Measurements from ENCODE around the gene DYNC2H1.
A peak's percentile ranks its signal among the peaks of the same experiment; 100 is the strongest.
"Not testable (repeated sequence)": the region's sequence is repeated elsewhere in the genome, so short reads cannot be mapped to it uniquely, and the experiment has no call there.

Gene DYNC2H1

GRCh38 chr11:103097279-103097678 lies 11.9 kb upstream of the DYNC2H1 start:
- Histone ChIP-seq H3K36me3 (ENCODE audit: insufficient read depth, low read length) (no peaks in the 10 kb centered on the region), H3K4me1 (ENCODE audit: insufficient read depth, low read length) (no peaks in the 10 kb centered on the region), H3K9me3 (ENCODE audit: control insufficient read depth, insufficient read depth, low read length) (no peaks in the 10 kb centered on the region), H3K9ac (ENCODE audit: low read depth, low read length) (no peak overlapping the region)

GRCh38 chr11:103109818-103110388 lies 677 bp downstream of the DYNC2H1 start:
- peak overlapping the region; percentile 83 for H3K9ac ChIP-seq (ENCODE audit: low read depth, low read length)
- H3K9me3 ChIP-seq (ENCODE audit: control insufficient read depth, insufficient read depth, low read length): no peaks in the 10 kb centered on the region
- H3K4me1 ChIP-seq (ENCODE audit: insufficient read depth, low read length): no peaks in the 10 kb centered on the region
- H3K36me3 ChIP-seq (ENCODE audit: insufficient read depth, low read length): no peaks in the 10 kb centered on the region

GRCh38 chr11:103110391-103110790 lies 1.2 kb downstream of the DYNC2H1 start:
- Histone ChIP-seq H3K9me3 (ENCODE audit: control insufficient read depth, insufficient read depth, low read length) (no peaks in the 10 kb centered on the region), H3K36me3 (ENCODE audit: insufficient read depth, low read length) (no peaks in the 10 kb centered on the region), H3K9ac (ENCODE audit: low read depth, low read length) (peak overlapping the region; percentile 83; the same call in 1 of the 2 replicates), H3K4me1 (ENCODE audit: insufficient read depth, low read length) (no peaks in the 10 kb centered on the region)

GRCh38 chr11:103111400-103111799 lies 2.2 kb downstream of the DYNC2H1 start:
- no peaks in the 10 kb centered on the region for H3K4me1 ChIP-seq (ENCODE audit: insufficient read depth, low read length)
- H3K9me3 ChIP-seq (ENCODE audit: control insufficient read depth, insufficient read depth, low read length): no peaks in the 10 kb centered on the region
- H3K9ac ChIP-seq (ENCODE audit: low read depth, low read length): no peak overlapping the region
- no peaks in the 10 kb centered on the region for H3K36me3 ChIP-seq (ENCODE audit: insufficient read depth, low read length)

GRCh38 chr11:103112364-103112763 lies 3.1 kb downstream of the DYNC2H1 start:
- H3K9me3 ChIP-seq (ENCODE audit: control insufficient read depth, insufficient read depth, low read length): no peaks in the 10 kb centered on the region
- H3K9ac ChIP-seq (ENCODE audit: low read depth, low read length): no peak overlapping the region
- no peaks in the 10 kb centered on the region for H3K4me1 ChIP-seq (ENCODE audit: insufficient read depth, low read length)
- H3K36me3 ChIP-seq (ENCODE audit: insufficient read depth, low read length): no peaks in the 10 kb centered on the region

- H3K9me3 ChIP-seq (ENCODE audit: control insufficient read depth, insufficient read depth, low read length): no peaks in the 10 kb centered on the region
- H3K4me1 ChIP-seq (ENCODE audit: insufficient read depth, low read length): no peaks in the 10 kb centered on the region
- H3K9ac ChIP-seq (ENCODE audit: low read depth, low read length): no peak overlapping the region
- no peaks in the 10 kb centered on the region for H3K36me3 ChIP-seq (ENCODE audit: insufficient read depth, low read length)
Measured at GRCh38 chr11:103114836-103115235, 5.6 kb downstream of the DYNC2H1 start.

GRCh38 chr11:103125462-103125861 lies 16.2 kb downstream of the DYNC2H1 start:
- Histone ChIP-seq H3K36me3 (ENCODE audit: insufficient read depth, low read length) (no peaks in the 10 kb centered on the region; the same call in 1 of the 2 replicates), H3K9me3 (ENCODE audit: control insufficient read depth, insufficient read depth, low read length) (no peaks in the 10 kb centered on the region), H3K4me1 (ENCODE audit: insufficient read depth, low read length) (no peaks in the 10 kb centered on the region), H3K9ac (ENCODE audit: low read depth, low read length) (no peak overlapping the region)

GRCh38 chr11:103141986-103142385 lies 32.8 kb downstream of the DYNC2H1 start:
- not testable (repeated sequence) for H3K4me1 ChIP-seq (ENCODE audit: insufficient read depth, low read length)

GRCh38 chr11:103147627-103148026 lies 38.4 kb downstream of the DYNC2H1 start:
- H3K9me3 ChIP-seq (ENCODE audit: control insufficient read depth, insufficient read depth, low read length): no peaks in the 10 kb centered on the region
- no peaks in the 10 kb centered on the region for H3K4me1 ChIP-seq (ENCODE audit: insufficient read depth, low read length)
- no peak overlapping the region for H3K9ac ChIP-seq (ENCODE audit: low read depth, low read length)
- H3K36me3 ChIP-seq (ENCODE audit: insufficient read depth, low read length): peaks cover 3% of the 10 kb centered on the region; the same call in 1 of the 2 replicates

More at GRCh38 chr11:103141986-103142385, 32.8 kb downstream of the DYNC2H1 start:
- not testable (repeated sequence) for H3K36me3 ChIP-seq (ENCODE audit: insufficient read depth, low read length); H3K9me3 ChIP-seq (ENCODE audit: control insufficient read depth, insufficient read depth, low read length); H3K9ac ChIP-seq (ENCODE audit: low read depth, low read length)

- H3K4me1 ChIP-seq (ENCODE audit: insufficient read depth, low read length): no peaks in the 10 kb centered on the region
- H3K36me3 ChIP-seq (ENCODE audit: insufficient read depth, low read length): no peaks in the 10 kb centered on the region
- no peak overlapping the region for H3K9ac ChIP-seq (ENCODE audit: low read depth, low read length)
- H3K9me3 ChIP-seq (ENCODE audit: control insufficient read depth, insufficient read depth, low read length): no peaks in the 10 kb centered on the region
Measured at GRCh38 chr11:103157542-103157941, 48.3 kb downstream of the DYNC2H1 start.

GRCh38 chr11:103164093-103164796 lies 55.0 kb downstream of the DYNC2H1 start:
- Histone ChIP-seq H3K9me3 (ENCODE audit: control insufficient read depth, insufficient read depth, low read length) (no peaks in the 10 kb centered on the region), H3K36me3 (ENCODE audit: insufficient read depth, low read length) (no peaks in the 10 kb centered on the region), H3K4me1 (ENCODE audit: insufficient read depth, low read length) (no peaks in the 10 kb centered on the region), H3K9ac (ENCODE audit: low read depth, low read length) (no peak overlapping the region)

- Histone ChIP-seq H3K9ac (ENCODE audit: low read depth, low read length) (no peak overlapping the region), H3K9me3 (ENCODE audit: control insufficient read depth, insufficient read depth, low read length) (no peaks in the 10 kb centered on the region), H3K4me1 (ENCODE audit: insufficient read depth, low read length) (no peaks in the 10 kb centered on the region), H3K36me3 (ENCODE audit: insufficient read depth, low read length) (no peaks in the 10 kb centered on the region)
Measured at GRCh38 chr11:103167166-103167565, 57.9 kb downstream of the DYNC2H1 start.

- H3K36me3 ChIP-seq (ENCODE audit: insufficient read depth, low read length): no peaks in the 10 kb centered on the region
- H3K9me3 ChIP-seq (ENCODE audit: control insufficient read depth, insufficient read depth, low read length): no peaks in the 10 kb centered on the region
- H3K9ac ChIP-seq (ENCODE audit: low read depth, low read length): no peak overlapping the region
- no peaks in the 10 kb centered on the region for H3K4me1 ChIP-seq (ENCODE audit: insufficient read depth, low read length)
Measured at GRCh38 chr11:103170865-103171264, 61.6 kb downstream of the DYNC2H1 start.

- Histone ChIP-seq H3K9me3 (ENCODE audit: control insufficient read depth, insufficient read depth, low read length) (no peaks in the 10 kb centered on the region), H3K4me1 (ENCODE audit: insufficient read depth, low read length) (no peaks in the 10 kb centered on the region), H3K9ac (ENCODE audit: low read depth, low read length) (no peak overlapping the region), H3K36me3 (ENCODE audit: insufficient read depth, low read length) (no peaks in the 10 kb centered on the region)
Measured at GRCh38 chr11:103175461-103176129, 66.4 kb downstream of the DYNC2H1 start.

Data from ES-I3 (cell line).